Non-pigmented ciliary epithelial cell (primary cell): ENCODE data around the gene CDYL.

Source experiments
- DNase-seq: peaks from one replicate; pipeline ENCODE4 v3.0.0-alpha.2; 2010; ENCODE audit warnings: low read depth

Gene CDYL

GRCh38 chr6:4909063-4909706 lies 133.0 kb downstream of the CDYL start:
- no peak for DNase-seq

- DNase-seq: no peak
Measured at GRCh38 chr6:4910037-4910760, 134.0 kb downstream of the CDYL start.

DNA sequence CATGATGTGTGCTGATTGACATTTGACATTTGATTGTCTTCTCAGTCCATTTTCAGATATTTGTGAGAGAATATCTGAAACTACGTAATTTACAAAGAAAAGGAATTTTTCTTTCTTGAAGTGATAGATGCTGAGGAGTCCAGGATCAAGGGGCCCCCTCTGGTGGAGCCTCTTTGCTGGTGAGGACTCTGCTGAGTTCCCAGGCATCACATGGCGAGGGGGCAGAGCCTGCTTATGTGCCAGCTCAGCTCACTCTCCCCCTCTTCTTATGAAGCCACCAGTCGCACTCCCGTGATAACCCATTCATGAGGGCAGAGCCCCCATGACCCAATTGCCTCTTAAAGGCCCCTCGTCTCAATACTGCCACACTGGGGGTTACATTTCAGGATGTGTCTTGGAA lies 136.4 kb downstream of the CDYL start:
- no peak for DNase-seq

GRCh38 chr6:4913705-4914419 lies 137.7 kb downstream of the CDYL start:
- no peak for DNase-seq

DNA sequence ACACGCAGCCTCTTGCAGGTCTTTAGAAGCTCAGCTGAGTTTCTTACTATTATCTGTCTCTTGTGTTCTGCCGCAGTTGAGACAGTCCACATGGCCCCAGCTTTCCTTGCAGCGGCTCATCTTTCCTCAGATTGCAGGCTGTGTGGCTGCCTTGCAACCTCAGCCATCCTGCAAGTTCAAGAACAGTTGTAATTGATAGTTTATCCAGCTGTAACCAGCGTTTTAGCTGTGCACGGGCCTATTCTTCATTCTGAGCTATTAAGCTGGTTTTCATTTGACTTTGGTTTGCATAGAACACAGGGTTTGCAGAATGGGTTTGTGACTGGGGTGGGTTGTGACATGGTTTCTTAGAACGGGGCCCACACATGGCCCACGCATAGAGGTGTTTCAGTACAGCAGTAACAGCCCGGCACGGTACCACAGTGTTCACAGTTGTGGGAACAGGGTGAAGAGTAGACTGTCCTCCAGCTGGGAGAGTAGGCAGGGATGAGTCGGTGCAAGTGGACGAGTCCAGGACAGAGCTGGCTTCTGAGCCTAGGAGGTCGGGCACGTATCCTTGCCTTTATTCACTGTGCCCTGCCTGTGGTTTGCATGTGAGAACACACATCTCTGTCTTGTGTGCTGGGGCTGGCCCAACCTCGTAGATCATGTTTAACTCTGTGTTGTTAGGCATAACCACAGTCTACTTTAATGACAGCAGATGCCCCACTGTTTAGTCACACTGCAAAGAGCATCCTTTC lies 138.4 kb downstream of the CDYL start:
- no peak for DNase-seq

- DNase-seq: no peak
Measured at GRCh38 chr6:4916954-4917561, 140.9 kb downstream of the CDYL start.

DNA sequence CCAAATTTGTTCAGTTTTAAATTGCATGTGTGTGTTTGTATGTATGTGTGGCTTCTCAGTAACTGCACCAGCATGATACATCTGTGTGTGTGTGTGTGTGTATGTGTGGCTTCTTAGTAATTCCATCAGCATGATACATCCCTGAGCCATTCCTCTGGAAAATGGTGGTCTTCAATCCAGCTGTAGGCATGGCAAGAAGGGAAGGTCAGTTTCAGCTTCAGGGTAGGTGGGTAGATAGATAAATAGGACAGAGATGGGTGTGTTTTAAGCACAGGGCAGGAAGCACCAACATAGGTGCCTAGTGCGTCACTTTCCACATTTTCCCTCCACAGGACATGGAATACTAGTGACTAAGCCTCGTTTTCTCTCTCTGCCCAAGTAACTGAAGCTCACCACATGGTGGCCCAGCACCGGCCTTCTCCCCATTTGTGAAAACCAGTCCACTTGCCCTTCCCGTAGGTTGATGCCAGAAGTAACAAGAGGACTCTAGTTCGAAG lies 144.8 kb downstream of the CDYL start:
- DNase-seq: no peak

GRCh38 chr6:4922488-4923037 lies 146.4 kb downstream of the CDYL start:
- DNase-seq: no peak

DNA sequence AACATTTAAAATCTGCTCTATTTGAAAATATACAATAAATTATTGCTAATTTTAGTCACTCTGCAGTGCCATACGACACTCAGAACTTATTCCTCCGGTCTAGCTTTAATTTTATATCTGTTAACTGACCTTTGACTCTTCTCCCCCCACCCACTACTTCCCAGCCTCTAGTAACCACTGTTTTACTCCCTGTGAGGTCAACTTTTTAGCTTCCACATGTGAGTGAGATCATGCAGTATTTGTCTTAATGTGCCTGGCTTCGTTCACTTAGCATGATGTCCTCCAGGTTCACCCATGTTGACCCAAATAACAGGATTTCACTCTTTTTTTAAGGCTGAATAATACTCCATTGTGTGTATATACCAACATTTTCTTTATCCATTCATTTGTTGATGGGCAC lies 146.9 kb downstream of the CDYL start:
- DNase-seq: no peak

- no peak for DNase-seq
Measured at GRCh38 chr6:4924661-4925271, 148.6 kb downstream of the CDYL start.

GRCh38 chr6:4925580-4925979 lies 149.4 kb downstream of the CDYL start:
- no peak for DNase-seq

- peak; percentile 56 for DNase-seq
Measured at GRCh38 chr6:4928426-4928825, 152.2 kb downstream of the CDYL start.

DNA sequence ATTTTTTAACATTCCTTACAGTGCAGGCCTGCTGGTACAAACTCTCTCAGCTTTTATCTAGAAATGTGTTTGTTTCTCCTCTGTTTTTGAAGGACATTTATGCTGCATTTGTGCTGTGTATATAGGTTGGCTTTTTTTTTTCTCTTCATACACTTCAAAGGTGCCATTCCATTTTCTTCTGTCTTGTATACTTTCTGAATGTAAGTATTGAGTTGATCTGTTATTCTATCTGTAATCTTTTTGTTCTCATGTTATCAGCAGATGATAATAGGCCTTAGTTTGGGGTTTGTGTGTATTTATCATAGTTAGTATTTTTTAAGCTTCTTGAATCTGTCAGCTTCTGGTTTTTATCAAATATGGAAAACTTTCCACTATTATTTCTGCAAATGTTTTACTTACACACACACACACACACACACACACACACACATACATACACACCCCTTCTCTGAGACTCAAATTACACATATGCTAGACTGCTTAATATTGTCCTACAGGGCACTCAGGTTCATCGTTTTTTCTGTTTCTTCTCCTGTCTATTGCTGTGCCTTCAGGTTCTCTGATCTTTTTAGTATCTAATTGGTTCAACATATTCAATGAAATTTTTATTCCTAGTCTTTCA lies 153.0 kb downstream of the CDYL start:
- DNase-seq: no peak

GRCh38 chr6:4930025-4930691 lies 154.0 kb downstream of the CDYL start:
- DNase-seq: no peak

- DNase-seq: no peak
Measured at GRCh38 chr6:4931530-4932227, 155.5 kb downstream of the CDYL start.

- DNase-seq: no peak
Measured at GRCh38 chr6:4932228-4932903, 156.2 kb downstream of the CDYL start.

- DNase-seq: no peak
Measured at GRCh38 chr6:4935486-4935885, 159.3 kb downstream of the CDYL start.

GRCh38 chr6:4935975-4936680 lies 159.9 kb downstream of the CDYL start:
- no peak for DNase-seq
